ENCODE data around the gene WNT3A.
"Not testable (repeated sequence)": the region's sequence is repeated elsewhere in the genome, so short reads cannot be mapped to it uniquely, and the experiment has no call there.

WNT3A gene

DNA sequence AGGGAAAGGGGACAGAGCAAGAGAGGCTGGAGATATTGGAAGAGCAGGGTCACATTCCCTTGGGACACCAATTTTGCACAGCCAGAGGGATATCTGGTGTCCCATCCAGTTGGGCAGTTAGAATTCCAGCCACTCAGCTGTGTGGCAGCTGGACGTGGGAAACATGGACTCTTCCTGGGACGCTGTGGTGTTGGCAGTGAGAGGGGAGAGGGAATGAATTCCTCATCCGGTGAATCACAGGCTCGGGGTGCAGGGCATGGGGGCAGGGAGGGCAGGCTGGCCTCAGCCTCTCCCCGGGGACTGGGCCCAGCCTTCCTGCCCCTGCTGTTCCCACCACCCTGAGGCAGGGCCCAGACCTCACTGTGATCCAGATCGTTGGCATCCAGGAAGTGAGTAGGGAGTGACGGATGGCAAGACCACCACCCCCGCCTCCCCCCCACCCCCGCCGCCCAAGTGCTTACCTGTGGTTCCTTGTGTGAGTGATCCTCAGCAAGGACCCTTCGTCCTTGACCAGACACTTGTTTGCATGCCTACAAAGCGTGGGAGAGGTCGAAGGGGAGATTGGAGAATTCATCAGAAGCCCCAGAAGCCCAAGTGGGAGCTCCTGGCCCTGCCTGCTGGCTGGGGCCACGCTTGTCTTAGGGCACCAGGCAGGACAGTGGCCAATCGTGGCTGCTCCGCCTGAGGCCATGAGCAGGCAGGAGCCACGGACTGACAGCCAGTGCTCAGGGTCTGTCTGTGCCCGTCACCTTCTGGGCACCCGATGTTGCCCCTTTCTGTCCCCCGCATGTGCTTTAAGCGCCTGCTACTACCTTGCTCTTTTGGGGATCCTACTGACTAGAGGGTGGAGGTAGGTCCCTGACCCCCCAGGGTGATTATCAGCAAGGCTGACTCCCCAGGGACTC is 8.7 kb downstream of the WNT3A start:
- Histone ChIP-seq H3K4me3 (ENCODE audit: low read depth, low read length) (no peak overlapping the region), H3K27me3 (ENCODE audit: control insufficient read depth, insufficient read depth, low read length) (peaks cover 62% of the 10 kb centered on the region), H3K4me1 (ENCODE audit: control insufficient read depth, insufficient read depth, low read length) (peaks cover 5% of the 10 kb centered on the region; the same call in 1 of the 2 replicates), H3K9ac (ENCODE audit: low read length) (no peak overlapping the region), H3K36me3 (ENCODE audit: control insufficient read depth, insufficient read depth, low read length) (no peaks in the 10 kb centered on the region), H3K27ac (ENCODE audit: low read depth, low read length) (no peak overlapping the region), H3K9me3 (ENCODE audit: control insufficient read depth, insufficient read depth, low read depth, low read length) (no peaks in the 10 kb centered on the region)

GRCh38 chr1:228016181-228016510 is 9.3 kb downstream of the WNT3A start:
- Histone ChIP-seq H3K4me3 (ENCODE audit: low read depth, low read length) (no peak overlapping the region), H3K27me3 (ENCODE audit: control insufficient read depth, insufficient read depth, low read length) (peaks cover 56% of the 10 kb centered on the region), H3K9me3 (ENCODE audit: control insufficient read depth, insufficient read depth, low read depth, low read length) (no peaks in the 10 kb centered on the region), H3K27ac (ENCODE audit: low read depth, low read length) (no peak overlapping the region), H3K36me3 (ENCODE audit: control insufficient read depth, insufficient read depth, low read length) (no peaks in the 10 kb centered on the region), H3K9ac (ENCODE audit: low read length) (no peak overlapping the region), H3K4me1 (ENCODE audit: control insufficient read depth, insufficient read depth, low read length) (peaks cover 5% of the 10 kb centered on the region; the same call in 1 of the 2 replicates)

DNA sequence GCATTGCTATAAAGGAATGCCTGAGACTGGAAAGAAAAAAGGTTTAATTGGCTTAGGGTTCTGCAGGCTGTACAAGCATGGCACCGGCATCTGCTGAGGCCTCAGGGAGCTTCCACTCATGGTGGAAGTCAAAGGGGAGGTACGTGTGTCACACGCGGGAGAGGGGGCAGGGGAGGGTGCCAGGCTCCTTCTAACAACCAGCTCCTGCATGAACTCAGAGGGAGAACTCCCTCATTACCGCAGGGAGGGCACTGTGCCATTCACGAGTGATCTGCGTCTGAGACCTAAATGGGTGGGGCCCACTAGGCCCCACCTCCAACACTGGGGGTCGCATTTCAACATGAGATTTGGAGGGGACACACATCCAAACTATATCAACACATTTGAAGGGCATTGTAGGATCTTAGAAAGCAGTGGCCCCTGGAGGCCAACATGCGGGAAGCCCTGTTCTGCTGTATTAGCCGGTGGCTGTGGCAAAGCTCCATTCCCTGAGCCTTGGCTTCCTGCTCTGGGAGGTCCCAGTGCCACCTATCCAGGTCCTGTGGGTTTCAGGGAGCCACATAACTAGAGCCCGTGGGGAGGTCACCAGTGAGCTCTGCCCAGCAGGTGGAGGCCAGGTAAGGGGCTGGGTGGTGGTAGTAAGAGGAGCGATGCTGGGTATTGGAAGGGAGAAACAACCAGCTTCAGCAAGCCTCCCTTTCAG is 10.0 kb downstream of the WNT3A start:
- Histone ChIP-seq H3K9ac (ENCODE audit: low read length) (no peak overlapping the region), H3K9me3 (ENCODE audit: control insufficient read depth, insufficient read depth, low read depth, low read length) (no peaks in the 10 kb centered on the region), H3K4me1 (ENCODE audit: control insufficient read depth, insufficient read depth, low read length) (peaks cover 5% of the 10 kb centered on the region; the same call in 1 of the 2 replicates), H3K36me3 (ENCODE audit: control insufficient read depth, insufficient read depth, low read length) (no peaks in the 10 kb centered on the region), H3K4me3 (ENCODE audit: low read depth, low read length) (no peak overlapping the region), H3K27me3 (ENCODE audit: control insufficient read depth, insufficient read depth, low read length) (peaks cover 52% of the 10 kb centered on the region), H3K27ac (ENCODE audit: low read depth, low read length) (no peak overlapping the region)

DNA sequence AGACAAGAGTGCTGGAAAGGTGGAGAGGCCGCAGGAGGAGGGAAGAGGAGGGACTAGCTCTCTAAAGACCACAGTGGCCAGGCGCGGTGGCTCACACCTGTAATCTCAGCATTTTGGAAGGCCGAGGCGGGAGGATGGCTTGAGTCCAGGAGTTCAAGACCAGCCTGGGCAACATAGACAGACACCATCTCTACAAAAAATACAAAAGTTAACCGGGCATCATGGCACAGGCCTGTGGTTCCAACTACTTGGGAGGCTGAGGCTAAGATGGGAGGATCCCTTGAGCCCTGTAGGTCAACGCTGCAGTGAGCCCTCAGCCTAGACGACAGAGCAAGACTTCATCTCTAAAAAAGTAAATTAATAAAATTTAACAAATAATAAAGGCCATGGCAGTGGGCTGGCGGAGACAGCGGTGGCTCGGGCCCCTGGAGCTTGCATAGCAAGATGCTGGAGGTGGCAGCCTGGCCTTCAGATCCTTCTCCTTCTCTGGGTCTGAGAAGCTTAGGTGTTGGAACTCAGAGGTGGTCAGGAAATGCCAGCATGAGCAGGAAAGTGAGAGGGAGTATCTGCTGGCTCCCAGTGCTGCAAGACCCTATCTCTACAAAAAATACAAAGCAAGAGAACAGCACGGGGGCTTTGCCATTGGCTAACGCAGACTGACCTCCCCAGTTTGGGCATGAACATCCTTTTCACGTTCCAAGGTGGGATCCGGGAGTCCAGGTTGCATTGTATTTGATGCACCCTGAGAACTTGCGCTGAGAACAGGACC is 10.7 kb downstream of the WNT3A start:
- Histone ChIP-seq H3K27me3 (ENCODE audit: control insufficient read depth, insufficient read depth, low read length) (peaks cover 44% of the 10 kb centered on the region), H3K9me3 (ENCODE audit: control insufficient read depth, insufficient read depth, low read depth, low read length) (no peaks in the 10 kb centered on the region), H3K27ac (ENCODE audit: low read depth, low read length) (no peak overlapping the region), H3K4me1 (ENCODE audit: control insufficient read depth, insufficient read depth, low read length) (peaks cover 5% of the 10 kb centered on the region; the same call in 1 of the 2 replicates), H3K36me3 (ENCODE audit: control insufficient read depth, insufficient read depth, low read length) (no peaks in the 10 kb centered on the region), H3K9ac (ENCODE audit: low read length) (no peak overlapping the region), H3K4me3 (ENCODE audit: low read depth, low read length) (no peak overlapping the region)

GRCh38 chr1:228018125-228018398 is 11.3 kb downstream of the WNT3A start:
- Histone ChIP-seq H3K4me3 (ENCODE audit: low read depth, low read length) (no peak overlapping the region), H3K27ac (ENCODE audit: low read depth, low read length) (no peak overlapping the region), H3K4me1 (ENCODE audit: control insufficient read depth, insufficient read depth, low read length) (peaks cover 5% of the 10 kb centered on the region; the same call in 1 of the 2 replicates), H3K36me3 (ENCODE audit: control insufficient read depth, insufficient read depth, low read length) (no peaks in the 10 kb centered on the region), H3K9ac (ENCODE audit: low read length) (no peak overlapping the region), H3K27me3 (ENCODE audit: control insufficient read depth, insufficient read depth, low read length) (peaks cover 39% of the 10 kb centered on the region), H3K9me3 (ENCODE audit: control insufficient read depth, insufficient read depth, low read depth, low read length) (no peaks in the 10 kb centered on the region)

GRCh38 chr1:228018961-228019721 is 12.3 kb downstream of the WNT3A start:
- Histone ChIP-seq H3K4me3 (ENCODE audit: low read depth, low read length) (no peak overlapping the region), H3K27ac (ENCODE audit: low read depth, low read length) (no peak overlapping the region), H3K4me1 (ENCODE audit: control insufficient read depth, insufficient read depth, low read length) (peaks cover 5% of the 10 kb centered on the region; the same call in 1 of the 2 replicates), H3K36me3 (ENCODE audit: control insufficient read depth, insufficient read depth, low read length) (no peaks in the 10 kb centered on the region), H3K27me3 (ENCODE audit: control insufficient read depth, insufficient read depth, low read length) (peaks cover 39% of the 10 kb centered on the region), H3K9me3 (ENCODE audit: control insufficient read depth, insufficient read depth, low read depth, low read length) (no peaks in the 10 kb centered on the region), H3K9ac (ENCODE audit: low read length) (no peak overlapping the region)

- not testable (repeated sequence) for H3K9ac ChIP-seq (ENCODE audit: low read length); H3K36me3 ChIP-seq (ENCODE audit: control insufficient read depth, insufficient read depth, low read length); H3K27ac ChIP-seq (ENCODE audit: low read depth, low read length); H3K9me3 ChIP-seq (ENCODE audit: control insufficient read depth, insufficient read depth, low read depth, low read length); H3K4me3 ChIP-seq (ENCODE audit: low read depth, low read length); H3K4me1 ChIP-seq (ENCODE audit: control insufficient read depth, insufficient read depth, low read length)
- H3K27me3 ChIP-seq (ENCODE audit: control insufficient read depth, insufficient read depth, low read length), result peaks cover 38% of the 10 kb centered on the region
Measured at GRCh38 chr1:228019722-228020083, 12.9 kb downstream of the WNT3A start.

DNA sequence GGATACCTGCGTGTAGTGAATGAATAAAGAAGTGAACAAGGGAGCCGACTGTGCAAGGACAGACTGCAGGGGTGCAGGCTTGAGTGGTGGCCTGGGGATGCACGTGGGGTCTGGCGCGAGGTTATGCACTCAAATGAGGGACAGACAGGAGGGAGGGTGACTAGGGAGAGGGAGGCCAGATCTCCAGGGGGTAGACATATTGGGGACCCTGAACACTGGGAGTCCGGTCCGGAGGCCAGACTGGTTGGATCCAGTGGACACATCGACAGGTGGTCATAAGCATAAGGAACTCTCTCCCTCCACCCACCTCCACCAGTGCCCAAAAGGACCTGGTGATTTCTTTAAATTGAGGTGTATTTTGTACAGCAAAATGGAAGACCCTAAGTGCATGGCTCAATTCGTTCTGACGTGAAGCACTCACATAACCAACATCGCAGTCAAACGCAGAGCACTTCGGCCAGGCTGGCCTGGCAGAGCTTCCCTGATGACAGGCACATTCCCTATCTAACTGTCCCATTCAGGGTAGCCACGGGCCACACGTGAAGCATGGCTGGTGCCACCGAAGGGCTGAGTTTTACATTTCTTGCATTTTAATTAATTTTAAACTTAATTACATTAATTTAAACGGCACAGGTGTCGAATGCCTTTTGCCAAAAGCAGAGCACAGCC is 14.0 kb downstream of the WNT3A start:
- Histone ChIP-seq H3K9ac (ENCODE audit: low read length) (no peak overlapping the region), H3K9me3 (ENCODE audit: control insufficient read depth, insufficient read depth, low read depth, low read length) (no peaks in the 10 kb centered on the region), H3K4me3 (ENCODE audit: low read depth, low read length) (no peak overlapping the region), H3K27me3 (ENCODE audit: control insufficient read depth, insufficient read depth, low read length) (peaks cover 30% of the 10 kb centered on the region), H3K36me3 (ENCODE audit: control insufficient read depth, insufficient read depth, low read length) (no peaks in the 10 kb centered on the region), H3K27ac (ENCODE audit: low read depth, low read length) (no peak overlapping the region), H3K4me1 (ENCODE audit: control insufficient read depth, insufficient read depth, low read length) (no peaks in the 10 kb centered on the region)

DNA sequence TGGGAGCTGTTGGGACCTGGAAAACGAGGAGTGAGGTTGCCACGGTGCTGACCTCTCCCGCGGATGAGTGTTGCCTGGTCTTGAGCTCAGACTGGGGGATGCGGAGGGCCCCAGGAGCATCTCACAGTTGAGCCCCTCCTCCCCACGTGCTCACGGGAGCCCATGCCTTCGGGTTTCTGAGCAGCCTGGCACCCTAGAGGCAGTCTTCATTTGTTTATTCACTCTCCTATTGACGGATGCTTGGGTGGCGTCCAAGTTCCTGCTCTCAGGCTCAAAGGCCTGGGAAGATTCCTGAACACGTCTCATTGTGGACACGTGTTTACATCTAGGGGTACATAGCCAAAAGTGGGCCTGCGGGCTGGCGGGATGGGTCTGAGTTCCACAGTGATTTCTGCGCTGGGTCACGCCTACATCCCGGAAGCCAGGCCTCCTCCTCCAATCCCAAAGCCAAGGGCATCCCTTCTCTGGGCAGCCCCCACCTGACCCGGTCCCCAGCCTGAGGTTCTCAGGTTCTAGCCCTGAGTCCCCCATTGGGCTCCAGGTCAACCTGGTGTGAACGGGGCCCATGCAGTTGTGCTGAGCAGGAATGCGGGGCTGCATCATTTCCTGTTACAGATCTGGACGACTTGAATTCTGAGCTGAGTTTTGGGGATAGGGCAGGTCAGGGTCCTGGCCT is 14.7 kb downstream of the WNT3A start:
- no peak overlapping the region for H3K9ac ChIP-seq (ENCODE audit: low read length)
- H3K4me3 ChIP-seq (ENCODE audit: low read depth, low read length), result no peak overlapping the region
- H3K36me3 ChIP-seq (ENCODE audit: control insufficient read depth, insufficient read depth, low read length), result no peaks in the 10 kb centered on the region
- H3K27ac ChIP-seq (ENCODE audit: low read depth, low read length), result no peak overlapping the region
- no peaks in the 10 kb centered on the region for H3K4me1 ChIP-seq (ENCODE audit: control insufficient read depth, insufficient read depth, low read length)
- H3K27me3 ChIP-seq (ENCODE audit: control insufficient read depth, insufficient read depth, low read length), result peaks cover 29% of the 10 kb centered on the region
- no peaks in the 10 kb centered on the region for H3K9me3 ChIP-seq (ENCODE audit: control insufficient read depth, insufficient read depth, low read depth, low read length)
